Neuron (in vitro differentiated cells): ENCODE data around the gene TYW1B.
A peak's percentile ranks its signal among the peaks of the same experiment; 100 is the strongest.
"Not testable (repeated sequence)": the region's sequence is repeated elsewhere in the genome, so short reads cannot be mapped to it uniquely, and the experiment has no call there.

Source experiments
- H2AFZ ChIP-seq: one replicate; pipeline ENCODE4 v1.6.1; 2013; ENCODE audit warnings: low read depth, mild to moderate bottlenecking, inconsistent platforms, low read length, moderate library complexity
- H3K27me3 ChIP-seq: one replicate; pipeline ENCODE4 v1.6.1; 2013; ENCODE audit warnings: low read length; ENCODE audit not compliant: insufficient read depth
- H3K36me3 ChIP-seq: one replicate; pipeline ENCODE4 v1.6.1; 2013; ENCODE audit warnings: low read length; ENCODE audit not compliant: insufficient read depth
- H3K4me1 ChIP-seq: one replicate; pipeline ENCODE4 v1.6.1; 2013; ENCODE audit warnings: low read length; ENCODE audit not compliant: insufficient read depth
- H3K4me3 ChIP-seq: 2 replicates; pipeline ENCODE4 v1.5.1; 2013; ENCODE audit warnings: mild to moderate bottlenecking, low read length, moderate library complexity
- H3K9me3 ChIP-seq: one replicate; pipeline ENCODE4 v1.6.1; 2013; ENCODE audit warnings: low read length

Gene TYW1B, protein sequence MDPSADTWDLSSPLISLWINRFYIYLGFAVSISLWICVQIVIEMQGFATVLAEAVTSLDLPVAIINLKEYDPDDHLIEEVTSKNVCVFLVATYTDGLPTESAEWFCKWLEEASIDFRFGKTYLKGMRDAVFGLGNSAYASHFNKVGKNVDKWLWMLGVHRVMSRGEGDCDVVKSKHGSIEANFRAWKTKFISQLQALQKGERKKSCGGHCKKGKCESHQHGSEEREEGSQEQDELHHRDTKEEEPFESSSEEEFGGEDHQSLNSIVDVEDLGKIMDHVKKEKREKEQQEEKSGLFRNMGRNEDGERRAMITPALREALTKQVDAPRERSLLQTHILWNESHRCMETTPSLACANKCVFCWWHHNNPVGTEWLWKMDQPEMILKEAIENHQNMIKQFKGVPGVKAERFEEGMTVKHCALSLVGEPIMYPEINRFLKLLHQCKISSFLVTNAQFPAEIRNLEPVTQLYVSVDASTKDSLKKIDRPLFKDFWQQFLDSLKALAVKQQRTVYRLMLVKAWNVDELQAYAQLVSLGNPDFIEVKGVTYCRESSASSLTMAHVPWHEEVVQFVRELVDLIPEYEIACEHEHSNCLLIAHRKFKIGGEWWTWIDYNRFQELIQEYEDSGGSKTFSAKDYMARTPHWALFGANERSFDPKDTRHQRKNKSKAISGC

DNA sequence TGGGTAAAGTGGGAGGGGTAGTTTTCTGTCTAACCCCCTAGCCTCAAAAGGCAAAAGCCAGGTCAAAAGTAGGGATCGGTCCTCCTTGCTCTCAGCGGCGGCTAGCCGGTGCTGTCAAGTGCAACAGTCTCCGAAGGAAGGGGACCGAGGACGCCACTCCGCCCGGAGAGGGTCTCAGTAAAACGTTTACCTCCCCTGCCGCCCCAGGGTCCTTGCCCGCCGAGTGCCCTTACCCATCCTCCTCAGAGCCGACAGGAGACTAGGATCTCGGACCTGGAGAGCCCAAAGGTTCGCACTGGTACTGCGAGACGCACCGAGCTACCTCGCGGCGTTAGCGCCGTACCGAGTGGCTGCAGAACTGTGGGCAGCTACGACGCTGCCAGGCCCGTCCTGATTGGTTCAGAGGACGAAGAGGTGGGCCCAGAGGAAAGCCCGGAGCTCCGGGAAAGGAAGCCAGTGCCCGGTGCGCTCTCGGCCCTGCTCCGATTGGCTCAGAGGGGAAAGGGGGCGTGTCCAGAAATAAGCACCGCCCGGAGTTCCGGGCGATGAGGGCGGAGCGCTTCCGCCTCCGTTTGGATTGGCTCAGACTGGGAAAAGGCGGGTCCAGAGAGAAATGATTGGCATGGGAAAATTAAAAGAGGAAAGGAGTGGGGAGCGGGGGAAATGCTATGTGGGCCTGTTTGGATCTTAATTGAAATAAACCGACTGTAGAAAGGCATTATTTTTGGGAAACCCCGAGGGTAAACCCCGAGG lies at the start of gene TYW1B:
TYW1B (minus strand) TSS at position 362 of the 753 bp plus-strand sequence; CDS start at position 237, 125 bp downstream.
- not testable (repeated sequence) for H3K27me3 ChIP-seq

DNA sequence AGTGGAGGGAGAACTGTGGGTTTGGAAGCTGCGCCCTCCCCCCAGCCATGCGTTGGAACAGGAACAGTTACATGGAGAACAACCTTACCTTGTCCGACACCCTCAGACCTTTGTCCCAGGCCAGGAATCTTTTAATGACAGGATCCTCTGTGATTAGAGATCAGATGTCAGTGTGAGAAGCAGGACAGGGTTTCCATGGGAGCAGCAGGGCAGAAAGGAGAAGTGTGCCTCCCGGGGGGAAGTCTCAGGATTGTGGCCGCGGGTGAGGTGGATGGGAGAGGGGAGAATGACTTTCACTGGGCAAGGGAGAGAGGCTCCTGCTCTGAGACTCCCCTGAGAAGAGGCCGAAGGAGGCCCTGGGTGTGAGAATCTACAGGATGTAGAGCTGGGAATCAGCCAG lies 39.6 kb upstream of the TYW1B start:
- not testable (repeated sequence) for H3K36me3 ChIP-seq, H2AFZ ChIP-seq, H3K4me1 ChIP-seq, H3K4me3 ChIP-seq, H3K27me3 ChIP-seq, H3K9me3 ChIP-seq

More for the DNA sequence above, at the start of gene TYW1B:
- peaks cover 15% of the 10 kb centered on the region for H3K36me3 ChIP-seq
- not testable (repeated sequence) for H3K4me1 ChIP-seq, H3K9me3 ChIP-seq
- peak within 1 kb of the TSS; percentile 100 for H3K4me3 ChIP-seq
- peak within 1 kb of the TSS; percentile 78 for H2AFZ ChIP-seq

DNA sequence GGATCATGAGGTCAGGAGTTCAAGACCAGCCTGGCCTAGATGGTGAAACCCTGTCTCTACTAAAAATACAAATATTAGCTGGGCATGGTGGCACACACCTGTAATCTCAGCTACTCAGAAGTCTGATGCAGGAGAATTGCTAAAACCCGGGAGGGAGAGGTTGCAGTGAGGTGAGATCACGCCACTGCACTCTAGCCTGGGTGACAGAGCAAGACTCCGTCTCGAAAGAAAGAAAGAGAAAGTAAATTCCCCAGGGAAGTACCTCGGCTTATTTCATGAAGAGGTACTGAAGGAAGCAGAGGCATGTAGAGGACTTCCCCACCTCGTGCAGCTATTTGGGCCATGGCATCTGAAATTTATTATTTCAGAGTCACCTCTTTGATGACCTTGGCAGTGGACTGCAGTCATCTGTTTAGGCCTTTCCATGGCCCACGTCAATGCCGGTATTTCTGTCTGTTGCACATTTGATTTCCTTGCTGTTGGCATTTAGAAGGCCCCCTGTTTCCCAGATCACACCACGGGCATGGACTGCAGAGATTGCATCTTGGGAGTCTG lies 30.9 kb upstream of the TYW1B start:
- H3K36me3 ChIP-seq, H3K4me3 ChIP-seq, H3K9me3 ChIP-seq, H3K27me3 ChIP-seq, H2AFZ ChIP-seq, H3K4me1 ChIP-seq: not testable (repeated sequence)

DNA sequence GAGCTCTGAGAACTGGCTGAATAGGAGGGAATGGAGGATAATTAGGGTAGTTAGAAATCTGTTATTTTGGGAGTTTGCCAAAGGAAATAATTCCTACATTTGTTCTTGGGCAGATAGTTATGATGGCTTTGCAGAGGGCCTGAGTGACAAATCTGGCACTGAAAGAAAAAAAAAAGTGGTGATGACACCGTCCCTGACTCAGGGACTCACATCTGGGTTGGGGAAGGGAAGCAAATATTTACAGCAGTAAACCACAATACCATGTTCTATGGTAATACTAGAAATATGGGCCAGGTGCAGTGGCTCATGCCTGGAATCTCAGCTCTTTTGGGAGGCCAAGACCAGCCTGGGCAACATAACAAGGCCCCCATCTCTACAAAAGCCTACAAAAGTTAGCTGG lies 29.9 kb upstream of the TYW1B start:
- H2AFZ ChIP-seq, H3K9me3 ChIP-seq, H3K27me3 ChIP-seq, H3K36me3 ChIP-seq, H3K4me3 ChIP-seq, H3K4me1 ChIP-seq: not testable (repeated sequence)

DNA sequence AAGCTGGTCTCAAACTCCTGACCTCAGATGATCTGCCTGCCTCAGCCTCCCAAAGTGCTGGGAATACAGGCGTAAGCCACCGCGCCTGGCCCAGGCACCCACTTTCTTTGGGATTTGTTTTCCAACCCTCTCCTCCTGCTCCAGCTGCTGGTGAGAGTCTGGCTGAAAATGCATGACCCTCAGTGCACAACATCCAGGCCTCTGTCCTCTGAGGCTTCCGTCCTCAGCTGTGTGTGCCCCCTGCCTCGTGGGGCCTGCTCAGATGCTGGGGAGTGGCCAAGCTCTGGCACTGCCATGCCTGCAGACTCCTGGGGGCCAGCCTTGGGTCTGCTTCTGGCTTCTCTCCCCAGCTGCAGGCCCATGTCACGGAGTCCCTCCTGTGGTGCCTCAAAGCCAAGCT lies 27.3 kb upstream of the TYW1B start:
- H3K4me1 ChIP-seq = not testable (repeated sequence)

DNA sequence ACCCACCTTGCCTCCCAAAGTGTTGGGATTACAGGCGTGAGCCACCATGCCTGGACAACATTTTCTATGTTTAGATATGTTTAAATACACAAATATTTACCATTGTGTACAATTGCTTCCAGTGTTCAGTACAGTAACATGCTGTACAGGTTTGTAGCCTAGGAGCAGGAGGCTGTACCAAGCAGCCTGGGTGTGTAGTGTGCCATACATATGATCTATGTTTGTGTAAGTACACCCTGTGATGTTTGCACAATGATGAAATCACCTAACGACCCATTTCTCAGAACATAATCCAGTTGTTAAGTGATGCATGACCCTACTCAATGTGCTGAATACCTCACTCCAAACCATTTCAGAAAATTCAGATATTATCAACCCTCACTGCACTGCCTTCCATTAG lies 24.9 kb upstream of the TYW1B start:
- H2AFZ ChIP-seq, H3K36me3 ChIP-seq, H3K27me3 ChIP-seq, H3K4me3 ChIP-seq, H3K4me1 ChIP-seq, H3K9me3 ChIP-seq: not testable (repeated sequence)

More for the DNA sequence above, 27.3 kb upstream of the TYW1B start:
- H3K9me3 ChIP-seq, H2AFZ ChIP-seq, H3K4me3 ChIP-seq, H3K36me3 ChIP-seq, H3K27me3 ChIP-seq: not testable (repeated sequence)

DNA sequence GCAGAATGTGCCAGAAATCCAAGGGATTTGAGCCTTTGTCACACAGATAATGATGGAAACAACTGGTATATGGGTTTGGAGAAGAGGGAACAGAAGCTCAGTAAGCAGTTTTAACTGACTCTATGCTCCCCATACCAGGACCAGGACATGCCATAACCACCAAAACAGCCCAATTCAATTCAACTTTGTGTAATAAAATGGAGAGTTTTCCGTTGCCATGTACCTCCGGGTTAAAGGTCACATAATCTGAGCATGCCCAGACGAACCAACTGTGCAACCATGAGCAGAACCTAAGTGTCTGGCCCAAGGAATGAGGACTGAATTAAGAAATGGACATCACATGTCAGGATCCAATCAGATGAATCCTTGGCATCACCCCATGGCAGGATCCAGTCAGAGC lies 22.7 kb upstream of the TYW1B start:
- H3K27me3 ChIP-seq, H3K9me3 ChIP-seq, H3K36me3 ChIP-seq, H2AFZ ChIP-seq, H3K4me3 ChIP-seq, H3K4me1 ChIP-seq: not testable (repeated sequence)

DNA sequence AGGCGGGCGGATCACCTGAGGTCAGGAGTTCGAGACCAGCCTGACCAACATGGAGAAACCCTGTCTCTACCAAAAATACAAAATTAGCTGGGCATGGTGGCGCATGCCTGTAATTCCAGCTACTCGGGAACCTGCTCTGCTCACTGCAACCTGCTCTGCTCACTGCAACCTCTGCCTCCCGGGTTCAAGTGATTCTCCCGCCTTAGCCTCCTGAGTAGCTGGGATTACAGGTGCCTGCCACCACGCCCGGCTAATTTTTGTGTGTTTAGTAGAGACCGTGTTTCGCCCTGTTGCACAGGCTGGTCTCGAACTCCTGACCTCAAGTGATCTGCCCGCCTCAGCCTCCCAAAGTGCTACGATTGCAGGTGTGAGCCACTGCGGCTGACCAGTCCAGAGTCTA lies 16.1 kb upstream of the TYW1B start:
- not testable (repeated sequence) for H3K27me3 ChIP-seq, H3K36me3 ChIP-seq, H3K4me1 ChIP-seq, H3K9me3 ChIP-seq, H3K4me3 ChIP-seq, H2AFZ ChIP-seq

DNA sequence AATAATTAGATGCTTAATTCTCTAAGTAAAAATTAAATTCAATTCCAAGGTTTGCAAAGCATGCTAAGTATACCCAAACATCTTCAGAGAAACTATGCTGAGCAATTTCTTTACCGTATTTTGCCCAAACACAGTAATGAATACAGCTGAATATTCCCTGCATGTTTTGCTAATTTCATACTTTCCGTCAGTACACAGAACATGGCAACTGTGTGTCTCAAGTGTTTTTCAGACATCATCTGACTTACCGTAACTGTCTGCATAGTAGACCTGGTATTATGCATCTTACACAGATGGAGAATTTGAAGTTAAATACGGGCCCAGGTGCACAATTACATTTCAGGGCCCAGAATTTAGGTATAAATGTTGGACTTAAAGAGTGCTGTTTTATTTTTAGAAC lies 15.2 kb upstream of the TYW1B start:
- not testable (repeated sequence) for H3K36me3 ChIP-seq, H3K4me1 ChIP-seq, H2AFZ ChIP-seq, H3K9me3 ChIP-seq, H3K27me3 ChIP-seq, H3K4me3 ChIP-seq

DNA sequence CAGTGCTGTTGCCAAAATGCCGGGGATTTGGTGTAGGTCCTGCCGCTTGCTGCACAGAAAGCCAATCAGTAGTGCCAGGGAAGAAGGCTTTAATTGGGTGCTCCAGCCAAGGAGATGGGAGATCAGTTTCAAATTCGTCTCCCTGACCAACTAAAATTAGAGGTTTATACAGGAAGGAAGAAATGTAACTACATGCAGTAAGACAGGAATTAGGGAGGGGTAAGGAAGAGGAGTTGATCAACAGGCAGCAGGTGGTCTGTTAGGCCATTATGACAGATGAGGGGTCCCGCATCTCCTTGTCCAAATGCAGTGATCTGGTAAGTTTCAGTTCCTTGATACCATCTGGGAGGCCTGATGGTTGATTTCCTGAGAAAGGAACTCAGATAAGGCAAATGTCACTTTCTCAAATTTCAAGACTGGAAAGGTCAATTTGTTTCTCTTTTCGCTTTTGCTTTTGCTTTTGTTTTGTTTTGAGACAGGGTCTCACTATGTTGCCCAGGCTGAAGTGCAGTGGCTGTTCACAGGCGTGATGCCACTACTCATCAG lies 13.0 kb upstream of the TYW1B start:
- H3K4me3 ChIP-seq, H2AFZ ChIP-seq, H3K4me1 ChIP-seq, H3K36me3 ChIP-seq, H3K9me3 ChIP-seq, H3K27me3 ChIP-seq: not testable (repeated sequence)

DNA sequence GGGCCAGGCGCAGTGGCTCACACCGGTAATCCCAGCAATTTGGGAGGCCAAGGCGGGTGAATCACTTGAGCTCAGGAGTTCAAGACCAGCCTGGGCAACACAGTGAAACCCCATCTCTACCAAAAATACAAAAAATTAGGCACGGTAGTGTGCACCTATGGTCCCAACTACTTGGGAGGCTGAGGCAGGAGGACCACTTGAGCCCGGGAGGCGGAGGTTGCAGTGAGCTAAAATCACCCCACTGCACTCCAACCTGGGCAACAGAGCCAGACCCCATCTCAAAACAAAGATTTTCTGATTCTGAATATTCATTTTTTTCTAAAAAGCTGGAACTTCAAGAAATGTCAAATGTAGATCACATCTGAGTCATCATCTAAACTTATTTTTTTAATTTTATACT lies 10.3 kb upstream of the TYW1B start:
- not testable (repeated sequence) for H3K9me3 ChIP-seq, H3K4me3 ChIP-seq, H2AFZ ChIP-seq, H3K27me3 ChIP-seq, H3K4me1 ChIP-seq, H3K36me3 ChIP-seq

DNA sequence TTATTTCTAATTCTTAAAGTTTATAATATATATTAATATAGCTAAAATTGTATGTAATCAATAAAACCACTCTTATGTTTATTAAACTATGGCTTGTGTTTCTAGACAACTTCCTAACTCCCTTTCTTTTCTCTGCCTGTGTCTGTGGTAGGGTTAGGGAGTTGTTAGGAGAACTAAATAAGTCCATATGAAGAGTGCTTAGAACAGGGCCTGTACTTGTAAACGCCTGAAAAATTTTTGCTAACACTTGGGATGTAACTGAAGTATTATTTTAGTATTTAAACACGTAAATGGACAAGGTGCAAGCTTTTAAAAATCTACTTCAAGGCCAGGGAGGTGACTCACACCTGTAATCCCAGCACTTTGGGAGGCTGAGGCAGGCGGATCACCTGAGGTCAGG lies 9.3 kb upstream of the TYW1B start:
- not testable (repeated sequence) for H3K4me3 ChIP-seq, H3K9me3 ChIP-seq, H3K27me3 ChIP-seq, H2AFZ ChIP-seq, H3K4me1 ChIP-seq
- peaks cover 13% of the 10 kb centered on the region for H3K36me3 ChIP-seq

DNA sequence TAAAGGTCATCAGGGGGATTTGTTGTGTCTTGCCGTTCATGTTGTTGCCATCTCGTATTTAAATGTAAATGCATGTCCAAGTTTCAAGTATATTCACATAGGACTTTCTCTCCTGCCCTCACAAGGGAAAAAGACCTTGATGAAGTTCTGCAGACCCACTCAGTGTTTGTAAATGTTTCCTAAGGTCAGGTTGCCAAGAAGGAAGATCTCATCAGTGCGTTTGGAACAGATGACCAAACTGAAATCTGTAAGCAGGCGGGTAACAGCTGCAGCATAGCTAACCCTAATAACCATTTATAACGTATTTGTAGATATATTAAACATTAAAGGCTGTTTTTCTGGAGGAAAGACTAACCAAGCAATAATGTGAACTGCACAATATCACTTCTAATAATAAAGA lies 2.6 kb upstream of the TYW1B start:
- H3K27me3 ChIP-seq, H2AFZ ChIP-seq, H3K4me1 ChIP-seq, H3K9me3 ChIP-seq: not testable (repeated sequence)
- peak overlapping the region; percentile 64 for H3K4me3 ChIP-seq
- H3K36me3 ChIP-seq = peaks cover 16% of the 10 kb centered on the region
